GM23338 (cell line): ENCODE results near the gene THADA. TPM values are rescaled to one million over a fixed set of nuclear protein-coding genes. Genes with fewer than 3 reads are reported as not detected.

ENCODE experiments used
- ATAC-seq: fragments of 200-7000 bp; cut with Tn5 transposase; 3 replicates; pipeline ENCODE4 v1.9.1; 2020
- DNase-seq: peaks from one replicate; pipeline ENCODE4 v3.0.0-alpha.2; 2015; ENCODE audit warnings: low spot score
- H2AFZ ChIP-seq: fragments of 200-600 bp; sonication (generic); 2 replicates; pipeline ENCODE4 v1.8.0; 2016; ENCODE audit warnings: antibody characterized with exemption, mild to moderate bottlenecking, moderate library complexity
- H3F3A ChIP-seq: fragments of 200-600 bp; sonication (generic); replicated peaks from 2 replicates; pipeline ENCODE4 v1.8.0; 2017; ENCODE audit warnings: antibody characterized with exemption, mixed run types, low read depth
- H3K27ac ChIP-seq: fragments of 200-600 bp; sonication (generic); 2 replicates; pipeline ENCODE4 v1.6.1; 2016; ENCODE audit warnings: low read depth
- H3K27me3 ChIP-seq: fragments of 200-600 bp; sonication (generic); 2 replicates; pipeline ENCODE4 v1.8.0; 2016; ENCODE audit warnings: mild to moderate bottlenecking, mixed run types, moderate library complexity; ENCODE audit not compliant: insufficient read depth
- H3K36me3 ChIP-seq: fragments of 200-600 bp; sonication (generic); 2 replicates; pipeline ENCODE4 v1.8.0; 2016; ENCODE audit warnings: mild to moderate bottlenecking; ENCODE audit not compliant: insufficient read depth
- H3K4me1 ChIP-seq: fragments of 200-600 bp; sonication (generic); 2 replicates; pipeline ENCODE4 v1.8.0; 2016; ENCODE audit warnings: mild to moderate bottlenecking, moderate library complexity; ENCODE audit not compliant: insufficient read depth
- H3K4me2 ChIP-seq: fragments of 200-600 bp; sonication (generic); 2 replicates; pipeline ENCODE4 v1.7.1; 2017; ENCODE audit warnings: mixed run types
- H3K4me3 ChIP-seq: fragments of 200-600 bp; sonication (generic); 2 replicates; pipeline ENCODE4 v1.6.1; 2016; ENCODE audit warnings: mixed run types
- H3K79me2 ChIP-seq: fragments of 200-600 bp; sonication (generic); replicated peaks from 2 replicates; pipeline ENCODE4 v1.8.0; 2017; ENCODE audit warnings: mild to moderate bottlenecking; ENCODE audit not compliant: insufficient read depth
- H3K9me2 ChIP-seq: fragments of 200-600 bp; sonication (generic); 2 replicates; pipeline ENCODE4 v1.8.0; 2017; ENCODE audit not compliant: insufficient read depth
- H4K20me1 ChIP-seq: fragments of 200-600 bp; sonication (generic); replicated peaks from 2 replicates; pipeline ENCODE4 v1.8.0; 2017; ENCODE audit warnings: mild to moderate bottlenecking; ENCODE audit not compliant: insufficient read depth
- H3K27ac Mint-ChIP-seq: 2 replicates; pipeline ENCODE4 v1.8.0; 2020; ENCODE audit warnings: inconsistent platforms, mild to moderate bottlenecking, moderate library complexity, mixed read lengths
- H3K27me3 Mint-ChIP-seq: 3 replicates; pipeline ENCODE4 v1.8.0; 2022; ENCODE audit warnings: low read depth, mild to moderate bottlenecking, moderate library complexity, mixed read lengths, inconsistent platforms; ENCODE audit not compliant: insufficient read depth, poor library complexity
- H3K36me3 Mint-ChIP-seq: 3 replicates; pipeline ENCODE4 v1.8.0; 2021; ENCODE audit warnings: low read depth, mild to moderate bottlenecking, inconsistent platforms, moderate library complexity, mixed read lengths
- H3K4me1 Mint-ChIP-seq: 3 replicates; pipeline ENCODE4 v1.8.0; 2020; ENCODE audit warnings: mild to moderate bottlenecking, inconsistent platforms, mixed read lengths
- H3K4me3 Mint-ChIP-seq: 3 replicates; pipeline ENCODE4 v1.8.0; 2021; ENCODE audit warnings: moderate library complexity, mild to moderate bottlenecking, inconsistent platforms, mixed read lengths
- H3K9me3 Mint-ChIP-seq: 3 replicates; pipeline ENCODE4 v1.8.0; 2020; ENCODE audit warnings: moderate library complexity, mild to moderate bottlenecking, inconsistent platforms, mixed read lengths
- CREB1 ChIP-seq: fragments of 250-450 bp; sonication (Bioruptor Pico); IDR thresholded peaks from 2 replicates; pipeline ENCODE4 v1.5.0; 2020; ENCODE audit warnings: low read depth, mild to moderate bottlenecking, moderate library complexity
- EZH2 ChIP-seq: fragments of 200-600 bp; sonication (generic); IDR thresholded peaks from one replicate; pipeline ENCODE4 v1.8.0; 2017; ENCODE audit warnings: antibody characterized with exemption, mild to moderate bottlenecking, low read depth; ENCODE audit not compliant: unreplicated experiment
- EZH2phosphoT487 ChIP-seq: fragments of 200-600 bp; sonication (generic); IDR thresholded peaks from one replicate; pipeline ENCODE4 v1.8.1; 2018; ENCODE audit warnings: antibody characterized with exemption; ENCODE audit not compliant: unreplicated experiment
- JUNB ChIP-seq: IDR thresholded peaks from one replicate; pipeline ENCODE4 v1.6.1; 2016; ENCODE audit warnings: antibody characterized with exemption; ENCODE audit not compliant: unreplicated experiment
- POLR2AphosphoS5 ChIP-seq: IDR thresholded peaks from 2 replicates; pipeline ENCODE4 v1.6.1; 2016; ENCODE audit warnings: antibody characterized with exemption, low read depth
- STAT1 ChIP-seq: IDR thresholded peaks from one replicate; pipeline ENCODE4 v1.6.1; 2016; ENCODE audit warnings: antibody characterized with exemption; ENCODE audit not compliant: unreplicated experiment
- ZNF114 ChIP-seq: fragments of 250-450 bp; sonication (Bioruptor Pico); IDR thresholded peaks from 2 replicates; pipeline ENCODE4 v1.5.0; 2020; ENCODE audit warnings: mild to moderate bottlenecking, moderate library complexity
- ZNF331 ChIP-seq: fragments of 250-450 bp; sonication (Bioruptor Pico); IDR thresholded peaks from 2 replicates; pipeline ENCODE4 v1.5.0; 2020; ENCODE audit warnings: low read depth, mild to moderate bottlenecking, moderate library complexity
- polyA plus RNA-seq: library from polyadenylated mRNA; unstranded; fragments of >200 nt; fragmentation: Nextera tagmentation; extraction: Ambion mirVana; gene quantifications from 2 replicates; pipeline ENCODE4 v1.2.1, GENCODE V29; 2016
- total RNA-seq: library from RNA; depleted of rRNA; stranded (reverse); fragments of >200 nt; shearing (Covaris generic); gene quantifications from 2 replicates; pipeline ENCODE4 v1.2.3, GENCODE V29; 2014
- TF ChIP-seq, protein P1 (sequence below): fragments of 250-450 bp; sonication (Bioruptor Pico); IDR thresholded peaks from 2 replicates; pipeline ENCODE4 v1.5.0; 2020; ENCODE audit warnings: mild to moderate bottlenecking, moderate library complexity
- TF ChIP-seq, protein P2 (sequence below): IDR thresholded peaks from 2 replicates; pipeline ENCODE4 v1.6.1; 2016; ENCODE audit warnings: antibody characterized with exemption
- TF ChIP-seq, protein P3 (sequence below), 2 experiments: fragments of 200-600 bp in 1 of 2; sonication (generic) in 1 of 2; conservative IDR thresholded peaks; 2 replicates each; pipeline versions ENCODE4 v1.5.1 to v1.6.1; 2016 to 2017; ENCODE audit warnings: antibody characterized with exemption in 2 of 2, low read depth in 2 of 2, mild to moderate bottlenecking in 2 of 2, moderate library complexity in 1 of 2
- TF ChIP-seq, protein P4 (sequence below): IDR thresholded peaks from one replicate; pipeline ENCODE4 v1.6.1; 2018; ENCODE audit warnings: antibody characterized with exemption; ENCODE audit not compliant: unreplicated experiment

The THADA gene
- total and polyA plus RNA-seq, 2 experiments from 2014 or later: 17.0 to 30.7 TPM

DNA sequence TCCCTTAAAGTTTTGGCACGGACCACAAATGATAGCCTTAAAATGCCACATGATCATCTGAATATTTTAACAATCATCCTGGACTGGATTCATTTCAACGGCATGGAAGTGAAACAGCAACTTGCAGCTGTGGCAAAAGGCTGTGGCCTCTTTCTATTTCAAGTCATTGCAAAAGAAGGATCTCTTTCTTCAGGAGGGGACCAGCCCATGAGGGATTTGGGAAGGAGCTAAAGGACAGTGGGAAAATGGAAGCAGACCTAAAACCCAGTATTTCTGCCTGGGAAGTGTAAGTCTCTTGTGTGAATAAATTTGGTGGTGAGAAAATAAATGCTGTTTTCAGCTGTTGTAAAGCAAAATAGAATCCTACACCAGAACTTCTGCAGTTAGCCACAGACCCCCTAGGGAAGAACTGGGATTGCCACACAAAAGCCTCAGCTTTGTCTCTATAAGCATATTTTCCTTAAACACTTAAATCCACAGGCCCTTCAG is 262.1 kb downstream of the THADA start:
- Histone ChIP-seq H3K27ac (no peak overlapping the region), H3K36me3 (no peaks in the 10 kb centered on the region), H2AFZ (no peak overlapping the region), H3F3A (no peaks in the 10 kb centered on the region), H4K20me1 (no peaks in the 10 kb centered on the region), H3K4me1 (peaks cover 13% of the 10 kb centered on the region; the same call in 1 of the 2 replicates), H3K79me2 (no peaks in the 10 kb centered on the region), H3K4me2 (no peak overlapping the region), H3K4me3 (no peak overlapping the region), H3K27me3 (no peaks in the 10 kb centered on the region), H3K9me2 (no peaks in the 10 kb centered on the region)
- ATAC-seq (no peak), DNase-seq (no peak)
- peaks cover 4% of the 10 kb centered on the region for H3K27me3 Mint-ChIP-seq
- TF ChIP-seq EZH2 (no peak), STAT1 (no peak), ZNF114 (CRISPR knock-in tag) (no peak), POLR2AphosphoS5 (no peak), ZNF331 (CRISPR knock-in tag) (no peak), CREB1 (no peak), EZH2phosphoT487 (no peak), JUNB (no peak)
- TF ChIP-seq, protein P1, sequence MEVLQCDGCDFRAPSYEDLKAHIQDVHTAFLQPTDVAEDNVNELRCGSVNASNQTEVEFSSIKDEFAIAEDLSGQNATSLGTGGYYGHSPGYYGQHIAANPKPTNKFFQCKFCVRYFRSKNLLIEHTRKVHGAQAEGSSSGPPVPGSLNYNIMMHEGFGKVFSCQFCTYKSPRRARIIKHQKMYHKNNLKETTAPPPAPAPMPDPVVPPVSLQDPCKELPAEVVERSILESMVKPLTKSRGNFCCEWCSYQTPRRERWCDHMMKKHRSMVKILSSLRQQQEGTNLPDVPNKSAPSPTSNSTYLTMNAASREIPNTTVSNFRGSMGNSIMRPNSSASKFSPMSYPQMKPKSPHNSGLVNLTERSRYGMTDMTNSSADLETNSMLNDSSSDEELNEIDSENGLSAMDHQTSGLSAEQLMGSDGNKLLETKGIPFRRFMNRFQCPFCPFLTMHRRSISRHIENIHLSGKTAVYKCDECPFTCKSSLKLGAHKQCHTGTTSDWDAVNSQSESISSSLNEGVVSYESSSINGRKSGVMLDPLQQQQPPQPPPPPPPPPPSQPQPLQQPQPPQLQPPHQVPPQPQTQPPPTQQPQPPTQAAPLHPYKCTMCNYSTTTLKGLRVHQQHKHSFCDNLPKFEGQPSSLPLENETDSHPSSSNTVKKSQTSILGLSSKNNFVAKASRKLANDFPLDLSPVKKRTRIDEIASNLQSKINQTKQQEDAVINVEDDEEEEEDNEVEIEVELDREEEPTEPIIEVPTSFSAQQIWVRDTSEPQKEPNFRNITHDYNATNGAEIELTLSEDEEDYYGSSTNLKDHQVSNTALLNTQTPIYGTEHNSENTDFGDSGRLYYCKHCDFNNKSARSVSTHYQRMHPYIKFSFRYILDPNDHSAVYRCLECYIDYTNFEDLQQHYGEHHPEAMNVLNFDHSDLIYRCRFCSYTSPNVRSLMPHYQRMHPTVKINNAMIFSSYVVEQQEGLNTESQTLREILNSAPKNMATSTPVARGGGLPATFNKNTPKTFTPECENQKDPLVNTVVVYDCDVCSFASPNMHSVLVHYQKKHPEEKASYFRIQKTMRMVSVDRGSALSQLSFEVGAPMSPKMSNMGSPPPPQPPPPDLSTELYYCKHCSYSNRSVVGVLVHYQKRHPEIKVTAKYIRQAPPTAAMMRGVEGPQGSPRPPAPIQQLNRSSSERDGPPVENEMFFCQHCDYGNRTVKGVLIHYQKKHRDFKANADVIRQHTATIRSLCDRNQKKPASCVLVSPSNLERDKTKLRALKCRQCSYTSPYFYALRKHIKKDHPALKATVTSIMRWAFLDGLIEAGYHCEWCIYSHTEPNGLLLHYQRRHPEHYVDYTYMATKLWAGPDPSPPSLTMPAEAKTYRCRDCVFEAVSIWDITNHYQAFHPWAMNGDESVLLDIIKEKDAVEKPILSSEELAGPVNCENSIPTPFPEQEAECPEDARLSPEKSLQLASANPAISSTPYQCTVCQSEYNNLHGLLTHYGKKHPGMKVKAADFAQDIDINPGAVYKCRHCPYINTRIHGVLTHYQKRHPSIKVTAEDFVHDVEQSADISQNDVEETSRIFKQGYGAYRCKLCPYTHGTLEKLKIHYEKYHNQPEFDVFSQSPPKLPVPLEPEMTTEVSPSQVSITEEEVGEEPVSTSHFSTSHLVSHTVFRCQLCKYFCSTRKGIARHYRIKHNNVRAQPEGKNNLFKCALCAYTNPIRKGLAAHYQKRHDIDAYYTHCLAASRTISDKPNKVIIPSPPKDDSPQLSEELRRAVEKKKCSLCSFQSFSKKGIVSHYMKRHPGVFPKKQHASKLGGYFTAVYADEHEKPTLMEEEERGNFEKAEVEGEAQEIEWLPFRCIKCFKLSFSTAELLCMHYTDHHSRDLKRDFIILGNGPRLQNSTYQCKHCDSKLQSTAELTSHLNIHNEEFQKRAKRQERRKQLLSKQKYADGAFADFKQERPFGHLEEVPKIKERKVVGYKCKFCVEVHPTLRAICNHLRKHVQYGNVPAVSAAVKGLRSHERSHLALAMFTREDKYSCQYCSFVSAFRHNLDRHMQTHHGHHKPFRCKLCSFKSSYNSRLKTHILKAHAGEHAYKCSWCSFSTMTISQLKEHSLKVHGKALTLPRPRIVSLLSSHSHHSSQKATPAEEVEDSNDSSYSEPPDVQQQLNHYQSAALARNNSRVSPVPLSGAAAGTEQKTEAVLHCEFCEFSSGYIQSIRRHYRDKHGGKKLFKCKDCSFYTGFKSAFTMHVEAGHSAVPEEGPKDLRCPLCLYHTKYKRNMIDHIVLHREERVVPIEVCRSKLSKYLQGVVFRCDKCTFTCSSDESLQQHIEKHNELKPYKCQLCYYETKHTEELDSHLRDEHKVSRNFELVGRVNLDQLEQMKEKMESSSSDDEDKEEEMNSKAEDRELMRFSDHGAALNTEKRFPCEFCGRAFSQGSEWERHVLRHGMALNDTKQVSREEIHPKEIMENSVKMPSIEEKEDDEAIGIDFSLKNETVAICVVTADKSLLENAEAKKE (CRISPR knock-in tag): no peak
- TF ChIP-seq, protein P2, sequence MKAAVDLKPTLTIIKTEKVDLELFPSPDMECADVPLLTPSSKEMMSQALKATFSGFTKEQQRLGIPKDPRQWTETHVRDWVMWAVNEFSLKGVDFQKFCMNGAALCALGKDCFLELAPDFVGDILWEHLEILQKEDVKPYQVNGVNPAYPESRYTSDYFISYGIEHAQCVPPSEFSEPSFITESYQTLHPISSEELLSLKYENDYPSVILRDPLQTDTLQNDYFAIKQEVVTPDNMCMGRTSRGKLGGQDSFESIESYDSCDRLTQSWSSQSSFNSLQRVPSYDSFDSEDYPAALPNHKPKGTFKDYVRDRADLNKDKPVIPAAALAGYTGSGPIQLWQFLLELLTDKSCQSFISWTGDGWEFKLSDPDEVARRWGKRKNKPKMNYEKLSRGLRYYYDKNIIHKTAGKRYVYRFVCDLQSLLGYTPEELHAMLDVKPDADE: no peak
- TF ChIP-seq, protein P3, sequence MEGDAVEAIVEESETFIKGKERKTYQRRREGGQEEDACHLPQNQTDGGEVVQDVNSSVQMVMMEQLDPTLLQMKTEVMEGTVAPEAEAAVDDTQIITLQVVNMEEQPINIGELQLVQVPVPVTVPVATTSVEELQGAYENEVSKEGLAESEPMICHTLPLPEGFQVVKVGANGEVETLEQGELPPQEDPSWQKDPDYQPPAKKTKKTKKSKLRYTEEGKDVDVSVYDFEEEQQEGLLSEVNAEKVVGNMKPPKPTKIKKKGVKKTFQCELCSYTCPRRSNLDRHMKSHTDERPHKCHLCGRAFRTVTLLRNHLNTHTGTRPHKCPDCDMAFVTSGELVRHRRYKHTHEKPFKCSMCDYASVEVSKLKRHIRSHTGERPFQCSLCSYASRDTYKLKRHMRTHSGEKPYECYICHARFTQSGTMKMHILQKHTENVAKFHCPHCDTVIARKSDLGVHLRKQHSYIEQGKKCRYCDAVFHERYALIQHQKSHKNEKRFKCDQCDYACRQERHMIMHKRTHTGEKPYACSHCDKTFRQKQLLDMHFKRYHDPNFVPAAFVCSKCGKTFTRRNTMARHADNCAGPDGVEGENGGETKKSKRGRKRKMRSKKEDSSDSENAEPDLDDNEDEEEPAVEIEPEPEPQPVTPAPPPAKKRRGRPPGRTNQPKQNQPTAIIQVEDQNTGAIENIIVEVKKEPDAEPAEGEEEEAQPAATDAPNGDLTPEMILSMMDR (conservative IDR thresholded peaks at IDR 0.05; ENCODE audit: low read depth in 2 of 2): no peak
- TF ChIP-seq, protein P4, sequence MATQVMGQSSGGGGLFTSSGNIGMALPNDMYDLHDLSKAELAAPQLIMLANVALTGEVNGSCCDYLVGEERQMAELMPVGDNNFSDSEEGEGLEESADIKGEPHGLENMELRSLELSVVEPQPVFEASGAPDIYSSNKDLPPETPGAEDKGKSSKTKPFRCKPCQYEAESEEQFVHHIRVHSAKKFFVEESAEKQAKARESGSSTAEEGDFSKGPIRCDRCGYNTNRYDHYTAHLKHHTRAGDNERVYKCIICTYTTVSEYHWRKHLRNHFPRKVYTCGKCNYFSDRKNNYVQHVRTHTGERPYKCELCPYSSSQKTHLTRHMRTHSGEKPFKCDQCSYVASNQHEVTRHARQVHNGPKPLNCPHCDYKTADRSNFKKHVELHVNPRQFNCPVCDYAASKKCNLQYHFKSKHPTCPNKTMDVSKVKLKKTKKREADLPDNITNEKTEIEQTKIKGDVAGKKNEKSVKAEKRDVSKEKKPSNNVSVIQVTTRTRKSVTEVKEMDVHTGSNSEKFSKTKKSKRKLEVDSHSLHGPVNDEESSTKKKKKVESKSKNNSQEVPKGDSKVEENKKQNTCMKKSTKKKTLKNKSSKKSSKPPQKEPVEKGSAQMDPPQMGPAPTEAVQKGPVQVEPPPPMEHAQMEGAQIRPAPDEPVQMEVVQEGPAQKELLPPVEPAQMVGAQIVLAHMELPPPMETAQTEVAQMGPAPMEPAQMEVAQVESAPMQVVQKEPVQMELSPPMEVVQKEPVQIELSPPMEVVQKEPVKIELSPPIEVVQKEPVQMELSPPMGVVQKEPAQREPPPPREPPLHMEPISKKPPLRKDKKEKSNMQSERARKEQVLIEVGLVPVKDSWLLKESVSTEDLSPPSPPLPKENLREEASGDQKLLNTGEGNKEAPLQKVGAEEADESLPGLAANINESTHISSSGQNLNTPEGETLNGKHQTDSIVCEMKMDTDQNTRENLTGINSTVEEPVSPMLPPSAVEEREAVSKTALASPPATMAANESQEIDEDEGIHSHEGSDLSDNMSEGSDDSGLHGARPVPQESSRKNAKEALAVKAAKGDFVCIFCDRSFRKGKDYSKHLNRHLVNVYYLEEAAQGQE: no peak
- H3K4me3 Mint-ChIP-seq: no peak overlapping the region
- H3K4me1 Mint-ChIP-seq: peaks cover 22% of the 10 kb centered on the region
- no peaks in the 10 kb centered on the region for H3K36me3 Mint-ChIP-seq
- H3K9me3 Mint-ChIP-seq: no peaks in the 10 kb centered on the region
- no peak overlapping the region for H3K27ac Mint-ChIP-seq
